ENCODE measurements around the gene ABCG4.
"Not testable (repeated sequence)": the region's sequence is repeated elsewhere in the genome, so short reads cannot be mapped to it uniquely, and the experiment has no call there.

Gene ABCG4

GRCh38 chr11:119149018-119149785 lies at the start of gene ABCG4:
Gene ABCG4, plus strand, starts transcription at chr11:119149052. Its CDS starts 914 bp downstream, at chr11:119149966.
- Mint-ChIP-seq H3K9me3 (no peaks in the 10 kb centered on the region), H3K4me3 (peak within 1 kb of the TSS; percentile 67), H3K4me1 (ENCODE audit: low read depth) (peaks cover 9% of the 10 kb centered on the region), H3K27me3 (ENCODE audit: low read depth) (peaks cover 82% of the 10 kb centered on the region), H3K36me3 (ENCODE audit: low read depth) (no peaks in the 10 kb centered on the region), H3K27ac (no peak within 1 kb of the TSS)

DNA sequence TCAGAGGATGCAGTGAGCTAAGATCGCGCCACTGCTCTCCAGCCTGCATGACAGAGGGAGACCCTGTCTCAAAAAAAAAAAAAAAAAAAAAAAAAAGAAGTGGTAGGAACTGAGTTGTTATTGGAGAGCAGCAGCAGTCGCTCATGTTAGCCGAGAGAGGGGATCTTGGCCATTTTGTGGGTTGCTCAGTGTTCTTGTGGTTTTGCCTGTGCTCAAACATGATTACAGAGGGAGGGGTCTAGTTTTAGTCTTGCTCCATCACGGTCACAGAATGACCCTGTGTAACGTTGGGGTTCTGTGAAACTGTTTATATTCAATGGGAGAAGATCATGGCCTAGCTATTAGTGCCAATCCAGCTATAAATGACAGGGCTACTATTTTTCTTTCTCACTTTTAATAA lies 49.1 kb upstream of the ABCG4 start:
- Mint-ChIP-seq H3K36me3 (ENCODE audit: low read depth) (peaks cover 34% of the 10 kb centered on the region), H3K27me3 (ENCODE audit: low read depth) (peaks cover 3% of the 10 kb centered on the region), H3K27ac (no peak overlapping the region), H3K9me3 (no peaks in the 10 kb centered on the region), H3K4me3 (peak overlapping the region; percentile 89), H3K4me1 (ENCODE audit: low read depth) (peaks cover 32% of the 10 kb centered on the region)

DNA sequence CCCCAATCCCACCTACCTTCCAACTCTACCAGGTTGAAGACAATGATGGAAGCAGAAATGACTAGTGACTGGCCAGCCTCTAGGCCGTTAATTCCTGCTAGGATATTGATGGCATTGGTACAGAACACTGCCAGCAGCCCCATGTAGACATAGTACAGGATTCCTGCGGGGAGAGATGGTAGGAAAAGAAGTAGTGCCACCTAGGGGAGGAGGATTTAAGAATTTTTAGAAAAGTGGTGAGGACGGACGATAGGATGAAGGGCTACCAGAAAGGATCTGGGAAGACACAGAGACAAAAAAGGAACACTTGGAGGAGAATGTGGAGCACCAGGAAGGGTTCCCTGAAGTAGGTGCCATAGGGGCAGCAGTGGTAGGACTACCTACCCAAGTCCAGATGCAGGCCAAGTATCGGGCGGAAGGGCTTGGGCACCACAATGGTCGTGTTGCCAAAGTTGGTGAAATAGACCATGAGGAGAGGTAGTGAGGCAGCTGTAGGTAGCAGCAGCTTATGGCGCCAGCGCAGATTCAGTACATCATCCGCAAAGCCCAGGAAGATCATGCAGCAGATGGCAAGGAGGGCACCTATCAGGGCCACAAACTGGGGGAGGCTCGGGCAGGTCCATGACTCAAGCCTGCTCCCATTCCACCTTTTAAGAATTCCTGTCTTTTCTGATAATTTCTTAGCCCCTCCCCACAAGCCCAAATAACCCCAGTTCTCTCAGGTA lies 48.4 kb upstream of the ABCG4 start:
- Mint-ChIP-seq H3K36me3 (ENCODE audit: low read depth) (peaks cover 30% of the 10 kb centered on the region), H3K27me3 (ENCODE audit: low read depth) (peaks cover 1% of the 10 kb centered on the region), H3K4me3 (peak overlapping the region; percentile 89), H3K27ac (peak overlapping the region; percentile 78), H3K9me3 (no peaks in the 10 kb centered on the region), H3K4me1 (ENCODE audit: low read depth) (peaks cover 31% of the 10 kb centered on the region)

DNA sequence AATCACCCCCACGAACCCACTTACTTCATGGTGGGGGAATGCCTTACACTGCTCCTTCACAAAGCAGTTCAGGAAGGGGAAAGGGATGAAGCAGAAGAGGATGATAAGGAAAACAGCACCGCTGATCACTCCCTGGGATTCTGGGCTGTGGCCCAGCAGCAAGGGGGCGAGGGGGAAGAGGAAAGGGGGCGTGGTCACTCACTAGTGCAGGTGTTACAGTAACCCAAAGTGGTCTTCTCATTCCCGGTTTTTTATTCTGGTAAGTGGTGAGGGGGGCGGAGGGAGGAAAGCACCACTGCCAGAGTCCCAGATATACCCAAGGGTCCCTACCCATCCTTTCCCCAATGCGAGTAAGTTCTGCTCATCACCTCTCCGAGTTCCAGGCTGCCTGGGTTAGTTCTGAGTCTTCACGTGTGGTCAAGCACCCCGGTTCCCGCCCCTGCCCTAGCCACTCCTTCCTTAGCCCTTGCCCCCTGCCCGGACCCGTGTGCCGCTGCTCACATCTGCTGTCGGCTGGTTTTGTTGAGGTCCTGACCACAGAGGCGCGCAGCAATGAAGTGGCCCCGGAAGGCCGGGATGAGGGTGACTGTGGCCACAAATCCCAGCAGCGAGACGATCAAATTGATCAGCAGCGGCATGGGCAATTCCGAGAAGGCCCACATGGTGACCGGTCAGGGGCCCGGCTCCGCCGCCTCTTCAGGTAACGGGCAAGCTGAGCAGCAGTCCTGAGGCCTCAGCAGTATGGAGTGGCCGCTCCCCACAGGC lies 47.7 kb upstream of the ABCG4 start:
- Mint-ChIP-seq H3K4me1 (ENCODE audit: low read depth) (peaks cover 27% of the 10 kb centered on the region), H3K36me3 (ENCODE audit: low read depth) (peaks cover 29% of the 10 kb centered on the region), H3K27ac (peak overlapping the region; percentile 97), H3K27me3 (ENCODE audit: low read depth) (no peaks in the 10 kb centered on the region), H3K9me3 (no peaks in the 10 kb centered on the region), H3K4me3 (peak overlapping the region; percentile 89)

DNA sequence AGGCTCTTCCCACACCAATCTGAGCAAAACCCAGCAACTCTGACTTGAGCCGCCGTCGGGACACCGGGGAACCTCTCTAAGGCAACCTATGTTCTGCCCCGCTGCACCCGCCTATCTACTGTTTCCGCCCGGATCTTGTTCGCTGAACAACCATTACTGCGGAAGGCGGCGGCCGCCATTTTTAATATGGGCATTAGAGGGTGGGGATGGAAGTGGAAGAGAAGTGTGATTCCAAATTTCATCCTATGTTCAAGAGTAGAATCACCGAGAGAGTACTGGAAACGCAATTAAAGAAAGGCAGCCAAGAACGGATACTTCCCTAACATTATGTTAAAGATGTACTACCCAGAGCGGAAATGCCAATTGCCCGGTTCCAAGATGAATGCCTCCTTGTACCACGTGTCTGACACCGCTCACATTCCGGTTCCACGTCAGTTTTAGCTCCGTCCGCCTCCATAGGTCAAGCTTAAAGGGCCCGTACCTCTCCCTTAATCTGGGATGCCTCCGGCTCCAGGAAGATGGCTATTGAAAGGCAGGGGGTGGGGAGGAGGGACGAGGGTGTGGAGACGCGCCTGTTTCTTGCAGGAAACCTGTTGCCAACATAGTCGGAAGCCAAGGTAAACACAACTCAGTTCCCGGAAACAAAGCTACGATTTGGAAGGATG lies 47.0 kb upstream of the ABCG4 start, which contains the start of gene DPAGT1:
Gene DPAGT1 (minus strand): TSS at position 95 of the 665 bp plus-strand sequence. CDS start 198 bp downstream, outside the sequence.
- Mint-ChIP-seq H3K36me3 (ENCODE audit: low read depth) (peaks cover 21% of the 10 kb centered on the region), H3K4me3 (peak within 1 kb of the TSS; percentile 89), H3K9me3 (no peaks in the 10 kb centered on the region), H3K27me3 (ENCODE audit: low read depth) (no peaks in the 10 kb centered on the region), H3K27ac (peak within 1 kb of the TSS; percentile 97), H3K4me1 (ENCODE audit: low read depth) (peaks cover 29% of the 10 kb centered on the region)

DNA sequence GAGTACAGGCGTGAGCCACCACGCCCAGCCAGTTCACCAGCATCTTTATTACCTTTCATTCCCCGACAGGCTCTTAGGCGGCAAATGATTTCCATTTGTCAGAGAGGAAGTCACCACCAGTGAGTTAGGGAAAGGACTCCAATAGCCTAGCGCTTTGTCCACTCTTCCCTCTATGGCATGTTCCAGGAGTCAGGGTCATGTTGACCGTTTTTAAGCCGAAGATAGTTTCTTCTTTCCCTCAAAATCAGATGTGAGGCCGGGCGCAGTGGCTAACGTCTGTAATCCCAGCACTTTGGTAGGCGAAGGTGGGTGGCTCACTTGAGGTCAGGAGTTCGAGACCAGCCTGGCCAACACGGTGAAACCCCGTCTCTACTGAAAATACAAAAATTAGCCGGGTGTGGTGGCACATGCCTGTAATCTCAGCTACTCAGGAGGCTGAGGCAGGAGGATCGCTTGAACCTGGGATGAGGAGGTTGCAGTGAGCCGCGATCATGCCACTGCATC lies 45.6 kb upstream of the ABCG4 start:
- peaks cover 30% of the 10 kb centered on the region for H3K4me1 Mint-ChIP-seq (ENCODE audit: low read depth)
- not testable (repeated sequence) for H3K36me3 Mint-ChIP-seq (ENCODE audit: low read depth); H3K27me3 Mint-ChIP-seq (ENCODE audit: low read depth); H3K9me3 Mint-ChIP-seq
- peak overlapping the region; percentile 12 for H3K27ac Mint-ChIP-seq
- H3K4me3 Mint-ChIP-seq, result peak overlapping the region; percentile 21

- Mint-ChIP-seq H3K9me3 (no peaks in the 10 kb centered on the region), H3K36me3 (ENCODE audit: low read depth) (peaks cover 8% of the 10 kb centered on the region), H3K27ac (peak overlapping the region; percentile 53), H3K4me1 (ENCODE audit: low read depth) (peaks cover 32% of the 10 kb centered on the region), H3K27me3 (ENCODE audit: low read depth) (no peaks in the 10 kb centered on the region), H3K4me3 (peak overlapping the region; percentile 8)
Measured at GRCh38 chr11:119103793-119104192, 45.1 kb upstream of the ABCG4 start.

DNA sequence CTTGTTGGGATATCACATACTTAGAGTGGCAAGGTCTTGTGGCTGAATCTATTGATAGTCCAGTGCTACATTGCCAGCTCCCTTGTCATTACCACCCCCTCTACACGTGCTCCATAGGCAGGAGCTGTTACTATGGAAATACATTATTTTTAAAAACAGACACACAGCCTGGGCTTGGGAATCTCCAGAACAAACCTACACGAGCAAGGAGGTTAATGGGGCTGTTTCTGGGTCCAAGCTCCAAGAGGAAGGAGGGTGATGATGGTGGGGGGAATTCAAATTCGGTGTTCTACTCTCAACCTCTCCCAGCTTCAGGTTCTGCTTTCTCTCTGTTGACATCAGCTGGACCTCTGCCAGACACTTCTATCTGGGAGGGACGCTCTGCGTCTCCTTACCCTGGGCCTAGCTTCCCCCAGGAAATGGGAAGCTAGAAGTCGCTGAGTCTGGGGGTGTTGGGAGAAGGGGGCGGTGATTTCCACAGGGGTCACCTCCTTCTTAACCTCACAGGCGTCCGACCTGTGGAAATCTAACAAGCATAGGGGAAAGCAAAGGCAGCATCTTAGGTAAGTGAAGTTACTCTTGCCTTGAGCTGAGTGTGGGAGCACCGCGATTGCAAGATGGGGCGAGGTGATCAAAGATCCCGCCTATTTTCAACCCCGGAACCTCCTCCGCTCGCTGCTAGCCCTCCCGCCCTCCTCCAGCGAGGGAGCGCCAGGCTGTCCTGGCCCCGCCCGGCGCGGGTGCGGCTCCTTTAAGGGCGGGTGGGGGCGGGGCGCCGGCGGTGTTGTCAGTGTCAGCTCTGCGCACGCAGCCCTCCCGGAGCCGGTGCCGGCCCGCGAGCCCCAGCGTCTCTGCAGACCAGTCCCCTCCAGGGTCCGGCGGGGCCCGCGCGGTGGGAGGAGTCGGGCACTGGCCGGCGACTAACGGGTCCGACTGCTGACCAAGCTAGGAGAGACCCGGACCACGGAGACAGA lies 42.0 kb upstream of the ABCG4 start, which contains the start of gene C2CD2L:
Gene C2CD2L (plus strand): TSS at position 781 of the 974 bp plus-strand sequence. CDS start 398 bp downstream, outside the sequence.
- Mint-ChIP-seq H3K9me3 (no peaks in the 10 kb centered on the region), H3K4me3 (peak within 1 kb of the TSS; percentile 91), H3K36me3 (ENCODE audit: low read depth) (peaks cover 22% of the 10 kb centered on the region), H3K27ac (peak within 1 kb of the TSS; percentile 91), H3K4me1 (ENCODE audit: low read depth) (peaks cover 34% of the 10 kb centered on the region), H3K27me3 (ENCODE audit: low read depth) (no peaks in the 10 kb centered on the region)

DNA sequence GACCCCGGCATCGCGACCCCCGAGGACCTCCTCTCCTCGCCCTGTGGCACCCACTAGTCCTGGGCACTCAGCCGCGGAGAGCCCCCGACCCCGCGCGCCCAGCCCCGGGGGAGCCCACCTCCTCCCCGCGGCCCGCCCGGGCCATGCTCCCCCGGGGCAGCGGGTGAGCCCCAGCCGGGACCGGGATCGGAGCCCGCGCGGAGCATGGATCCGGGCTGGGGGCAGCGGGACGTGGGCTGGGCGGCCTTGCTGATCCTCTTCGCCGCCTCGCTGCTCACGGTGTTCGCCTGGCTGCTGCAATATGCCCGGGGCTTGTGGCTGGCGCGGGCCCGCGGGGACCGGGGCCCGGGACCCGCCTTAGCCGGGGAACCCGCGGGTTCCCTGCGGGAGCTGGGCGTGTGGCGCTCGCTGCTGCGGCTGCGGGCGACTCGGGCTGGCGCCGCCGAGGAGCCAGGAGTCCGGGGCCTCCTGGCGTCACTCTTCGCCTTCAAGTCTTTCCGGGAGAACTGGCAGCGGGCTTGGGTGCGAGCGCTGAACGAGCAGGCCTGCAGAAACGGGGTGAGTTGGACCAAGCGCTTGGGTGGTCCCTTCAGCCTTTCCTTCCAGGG lies 41.2 kb upstream of the ABCG4 start:
- Mint-ChIP-seq H3K9me3 (no peaks in the 10 kb centered on the region), H3K4me1 (ENCODE audit: low read depth) (peaks cover 34% of the 10 kb centered on the region), H3K27ac (peak overlapping the region; percentile 72), H3K4me3 (peak overlapping the region; percentile 91), H3K36me3 (ENCODE audit: low read depth) (peaks cover 23% of the 10 kb centered on the region), H3K27me3 (ENCODE audit: low read depth) (no peaks in the 10 kb centered on the region)

DNA sequence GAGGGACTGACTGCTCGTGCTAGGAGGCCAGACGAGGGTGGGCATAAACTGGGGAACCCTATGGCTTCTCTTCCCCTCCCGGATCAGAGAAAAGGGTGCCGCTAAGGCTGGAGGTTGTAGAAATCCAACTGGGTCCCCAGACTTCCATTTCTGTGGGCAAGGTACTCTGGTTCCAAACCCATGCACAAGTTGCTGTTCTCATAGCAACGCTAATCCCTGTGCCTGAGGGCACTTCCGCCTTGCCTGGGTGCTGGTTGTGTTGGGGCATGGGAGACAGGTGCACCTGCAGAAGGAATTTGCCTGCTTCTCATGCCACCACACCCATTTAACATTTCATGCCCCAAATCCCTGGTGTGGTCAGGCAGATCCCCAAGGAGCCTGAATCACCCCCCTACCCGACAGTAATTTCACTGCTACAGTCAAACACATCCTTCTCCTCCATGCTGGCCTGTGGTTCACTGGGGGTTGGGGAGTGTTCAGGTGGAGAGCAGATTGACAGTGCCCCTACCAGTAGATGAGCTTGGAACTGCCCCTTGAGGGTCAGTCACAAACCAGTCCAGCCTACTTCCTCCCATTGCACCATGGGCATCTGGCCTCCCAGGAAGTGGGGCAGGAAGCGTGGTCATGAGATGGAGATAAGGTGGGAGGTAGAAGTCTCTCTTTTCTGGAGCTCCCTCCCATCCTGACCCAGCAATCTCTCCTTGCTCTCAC lies 40.6 kb upstream of the ABCG4 start:
- Mint-ChIP-seq H3K9me3 (no peaks in the 10 kb centered on the region), H3K36me3 (ENCODE audit: low read depth) (peaks cover 27% of the 10 kb centered on the region), H3K4me3 (peak overlapping the region; percentile 91), H3K4me1 (ENCODE audit: low read depth) (peaks cover 34% of the 10 kb centered on the region), H3K27ac (peak overlapping the region; percentile 72), H3K27me3 (ENCODE audit: low read depth) (no peaks in the 10 kb centered on the region)

GRCh38 chr11:119108857-119109221 lies 40.0 kb upstream of the ABCG4 start:
- peak overlapping the region; percentile 72 for H3K27ac Mint-ChIP-seq
- peak overlapping the region; percentile 91 for H3K4me3 Mint-ChIP-seq
- H3K9me3 Mint-ChIP-seq, result no peaks in the 10 kb centered on the region
- H3K36me3 Mint-ChIP-seq (ENCODE audit: low read depth), result peaks cover 31% of the 10 kb centered on the region
- H3K27me3 Mint-ChIP-seq (ENCODE audit: low read depth), result no peaks in the 10 kb centered on the region
- H3K4me1 Mint-ChIP-seq (ENCODE audit: low read depth), result peaks cover 32% of the 10 kb centered on the region

- Mint-ChIP-seq H3K27me3 (ENCODE audit: low read depth) (no peaks in the 10 kb centered on the region), H3K4me3 (peak overlapping the region; percentile 91), H3K27ac (no peak overlapping the region), H3K9me3 (no peaks in the 10 kb centered on the region), H3K36me3 (ENCODE audit: low read depth) (peaks cover 36% of the 10 kb centered on the region), H3K4me1 (ENCODE audit: low read depth) (peaks cover 33% of the 10 kb centered on the region)
Measured at GRCh38 chr11:119109843-119110242, 39.0 kb upstream of the ABCG4 start.
